ENCODE data around the gene WDR93. TPM values are rescaled to one million over a fixed set of nuclear protein-coding genes. Genes with fewer than 3 reads are reported as not detected.

Gene WDR93
- polyA plus RNA-seq, 3 donors: not detected

- Histone ChIP-seq H3K79me2 (ENCODE audit: insufficient read depth, low read length) (no peaks in the 10 kb centered on the region), H4K20me1 (ENCODE audit: insufficient read depth, low read length) (no peaks in the 10 kb centered on the region), H3K27me3 (ENCODE audit: control insufficient read depth in 2 of 2, insufficient read depth in 2 of 2, low read length in 2 of 2) (no peaks in the 10 kb centered on the region), H3K9ac (ENCODE audit: insufficient read depth, low read length, poor library complexity, severe bottlenecking) (no peak overlapping the region), H3K27ac (ENCODE audit: low read depth in 1 of 2, low read length in 2 of 2) (no peak overlapping the region), H3K4me2 (replicated peaks; ENCODE audit: extremely low read depth, low read length, poor library complexity, severe bottlenecking) (no peak overlapping the region), H3K9me3 (replicated peaks in 1 of 2; ENCODE audit: control insufficient read depth in 1 of 2, insufficient read depth in 1 of 2, low read length in 2 of 2) (peaks cover 0 to 5% of the 10 kb centered on the region in 2 donors), H3K4me3 (replicated peaks in 1 of 3; ENCODE audit: low read depth in 2 of 3, low read length in 3 of 3) (no peak overlapping the region), H2AFZ (ENCODE audit: insufficient read depth, low read depth, low read length, poor library complexity, severe bottlenecking) (no peak overlapping the region), H3K4me1 (ENCODE audit: control insufficient read depth in 1 of 2, insufficient read depth in 2 of 2, low read length in 2 of 2) (no peaks in the 10 kb centered on the region), H3K36me3 (replicated peaks in 1 of 2; ENCODE audit: control insufficient read depth in 1 of 2, insufficient read depth in 2 of 2, low read length in 2 of 2) (no peaks in the 10 kb centered on the region)
- no peak for TF ChIP-seq CTCF (IDR thresholded peaks at IDR 0.05)
- intact Hi-C loops (cut with micrococcal nuclease): no loop called here
- WGBS (ENCODE audit: insufficient coverage): 88% methylated on average over 17 of the region's 22 CpGs
- Mint-ChIP-seq H3K4me1 (peaks cover 4% of the 10 kb centered on the region), H3K27ac (no peak overlapping the region), H3K27me3 (ENCODE audit: low read depth in 3 of 3) (peaks cover 0 to 2% (median 2%) of the 10 kb centered on the region in 3 donors), H3K9me3 (peaks cover 0 to 4% (median 2%) of the 10 kb centered on the region in 7 donors), H3K4me3 (no peak overlapping the region), H3K36me3 (no peaks in the 10 kb centered on the region)
- no peak for DNase-seq
Measured at GRCh38 chr15:89646416-89647141, 44.0 kb upstream of the WDR93 start.

DNA sequence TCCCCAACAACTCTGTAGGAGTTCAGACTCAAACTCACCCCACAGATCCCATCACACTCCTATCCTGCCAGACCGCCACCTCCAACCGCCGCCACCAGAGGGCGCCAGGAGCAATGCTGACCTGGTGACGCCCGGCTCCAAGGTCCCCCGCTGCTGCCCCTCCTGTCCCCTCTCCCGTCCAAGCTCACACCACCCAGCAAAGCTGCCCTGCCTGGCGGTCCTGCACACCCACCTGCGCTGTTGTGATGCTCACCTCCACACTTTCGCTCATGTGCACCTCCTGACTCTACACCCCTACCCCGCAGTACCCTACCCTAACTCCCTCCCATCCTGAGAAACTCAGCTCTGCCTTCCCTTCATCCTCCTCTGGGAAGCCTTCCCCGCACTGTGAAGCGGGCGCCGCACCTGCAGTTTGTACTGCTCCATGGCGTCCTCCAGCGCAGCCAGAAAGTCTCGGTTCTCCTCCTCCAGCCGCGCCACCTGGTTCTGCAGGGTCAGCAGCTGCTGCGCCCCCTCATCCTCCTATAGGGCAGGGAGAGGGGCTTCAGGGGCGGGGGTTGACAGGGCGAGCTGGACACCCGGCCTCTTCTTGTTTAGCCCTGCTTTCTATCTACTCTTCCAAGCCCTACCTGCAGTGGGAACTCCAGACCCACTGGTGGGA lies 43.3 kb upstream of the WDR93 start:
- H4K20me1 ChIP-seq (ENCODE audit: insufficient read depth, low read length): no peaks in the 10 kb centered on the region
- intact Hi-C loops (cut with micrococcal nuclease): no loop called here
- Mint-ChIP-seq H3K27me3 (ENCODE audit: low read depth in 3 of 3) (peaks cover 2 to 5% (median 2%) of the 10 kb centered on the region in 3 donors), H3K4me3 (peak overlapping the region in 1 of 2 donors; percentile 12), H3K4me1 (peaks cover 4% of the 10 kb centered on the region), H3K27ac (no peak overlapping the region), H3K36me3 (no peaks in the 10 kb centered on the region), H3K9me3 (peaks cover 0 to 4% (median 2%) of the 10 kb centered on the region in 7 donors)
- WGBS (ENCODE audit: insufficient coverage): 60% methylated on average over 20 of the region's 25 CpGs
- H3K9me3 ChIP-seq (replicated peaks in 1 of 2; ENCODE audit: control insufficient read depth in 1 of 2, insufficient read depth in 1 of 2, low read length in 2 of 2): peaks cover 0 to 5% of the 10 kb centered on the region in 2 donors
- TF ChIP-seq CTCF (IDR thresholded peaks at IDR 0.05): peak; percentile 87
- no peaks in the 10 kb centered on the region for H3K27me3 ChIP-seq (ENCODE audit: control insufficient read depth in 2 of 2, insufficient read depth in 2 of 2, low read length in 2 of 2)
- peak; percentile 23 to 39 (median 24) for DNase-seq
- no peak overlapping the region for H2AFZ ChIP-seq (ENCODE audit: insufficient read depth, low read depth, low read length, poor library complexity, severe bottlenecking)
- H3K36me3 ChIP-seq (replicated peaks in 1 of 2; ENCODE audit: control insufficient read depth in 1 of 2, insufficient read depth in 2 of 2, low read length in 2 of 2): no peaks in the 10 kb centered on the region
- H3K4me1 ChIP-seq (ENCODE audit: control insufficient read depth in 1 of 2, insufficient read depth in 2 of 2, low read length in 2 of 2): no peaks in the 10 kb centered on the region
- no peak overlapping the region for H3K4me2 ChIP-seq (replicated peaks; ENCODE audit: extremely low read depth, low read length, poor library complexity, severe bottlenecking)
- H3K27ac ChIP-seq (ENCODE audit: low read depth in 1 of 2, low read length in 2 of 2): no peak overlapping the region
- H3K9ac ChIP-seq (ENCODE audit: insufficient read depth, low read length, poor library complexity, severe bottlenecking): no peak overlapping the region
- H3K79me2 ChIP-seq (ENCODE audit: insufficient read depth, low read length): no peaks in the 10 kb centered on the region
- no peak overlapping the region for H3K4me3 ChIP-seq (replicated peaks in 1 of 3; ENCODE audit: low read depth in 2 of 3, low read length in 3 of 3)

Data from CD14-positive monocyte (primary cell).